GM18909 (cell line): ENCODE measurements around the gene ZRANB3.
"Not testable (repeated sequence)": the region's sequence is repeated elsewhere in the genome, so short reads cannot be mapped to it uniquely, and the experiment has no call there.

Experiments used
- ATAC-seq: cut with Tn5 transposase; IDR thresholded peaks from one replicate; pipeline ENCODE4 v1.9.1; 2021; ENCODE audit warnings: mild to moderate bottlenecking; ENCODE audit not compliant: unreplicated experiment, poor library complexity

ZRANB3 gene

DNA sequence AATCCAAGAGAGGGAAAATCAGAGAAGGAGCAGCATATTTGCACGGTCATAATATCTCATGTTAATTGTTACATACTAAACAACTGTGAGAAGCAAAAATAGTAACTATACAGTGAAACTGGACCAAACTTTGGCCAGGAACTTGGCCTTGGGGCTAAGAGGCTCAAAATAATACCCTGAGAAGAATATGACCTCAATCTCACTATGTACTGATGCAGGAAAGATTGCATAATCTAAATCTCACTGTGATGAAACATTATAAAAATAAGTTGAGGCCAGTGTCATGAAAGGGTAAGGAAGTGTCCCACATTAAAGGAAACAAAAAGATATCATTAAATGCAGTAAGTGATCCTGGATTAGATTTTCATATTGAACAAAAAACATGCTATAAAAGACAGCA is 36.5 kb downstream of the ZRANB3 start:
- no peak for ATAC-seq

DNA sequence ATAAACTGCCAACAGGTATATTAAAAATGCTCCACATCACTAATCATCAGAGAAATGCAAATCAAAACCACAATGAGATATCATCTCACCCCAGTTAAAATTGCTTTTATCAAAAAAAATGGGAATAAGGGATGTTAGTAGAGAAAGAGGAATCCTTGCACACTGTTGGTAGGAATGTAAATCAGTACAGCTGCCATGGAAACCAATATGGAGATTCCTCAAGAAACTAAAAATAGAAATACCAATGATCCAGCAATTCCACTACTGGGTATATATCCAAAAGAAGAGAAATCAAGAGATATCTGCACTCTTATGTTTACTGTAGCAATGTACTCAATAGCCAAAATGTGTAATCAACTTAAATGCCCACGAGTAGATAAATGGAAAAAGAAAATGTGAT is 40.6 kb downstream of the ZRANB3 start:
- ATAC-seq = no peak

DNA sequence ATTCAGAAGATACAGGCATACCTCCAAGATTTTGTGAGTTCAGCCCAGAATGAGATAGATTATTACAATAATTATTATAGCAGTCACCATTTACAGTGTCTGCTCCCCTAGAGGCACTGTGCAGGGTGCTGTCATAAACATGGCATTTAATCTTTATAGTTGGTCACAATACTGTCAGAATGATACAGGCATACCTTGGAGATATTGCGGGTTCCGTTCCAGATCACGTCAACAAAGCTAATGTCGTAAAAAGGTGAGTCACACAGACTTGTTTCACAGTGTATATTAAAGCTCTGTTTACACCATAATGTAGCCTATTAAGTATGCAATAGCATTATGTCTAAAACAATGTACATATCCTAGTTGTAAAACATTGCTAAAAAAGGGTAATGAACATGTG is 45.6 kb downstream of the ZRANB3 start:
- no peak for ATAC-seq

DNA sequence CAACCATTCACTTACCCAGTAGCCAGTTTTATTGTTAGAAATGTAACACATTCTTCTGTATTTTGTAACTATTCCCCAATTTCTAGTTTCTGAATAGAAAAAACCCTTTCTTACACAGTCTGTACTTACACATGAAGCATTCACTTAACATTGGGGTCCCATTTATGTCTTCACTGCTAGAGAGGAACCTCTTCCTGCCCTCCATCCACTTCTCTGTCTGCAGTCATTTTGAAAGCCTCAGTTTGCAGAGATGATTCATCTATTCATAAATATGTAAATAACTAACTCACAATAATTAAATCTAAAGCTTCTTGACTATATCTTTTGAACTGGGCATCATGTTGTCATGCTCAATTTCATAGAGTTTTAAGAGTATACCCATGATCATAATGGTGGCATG is 55.9 kb downstream of the ZRANB3 start:
- ATAC-seq = no peak

DNA sequence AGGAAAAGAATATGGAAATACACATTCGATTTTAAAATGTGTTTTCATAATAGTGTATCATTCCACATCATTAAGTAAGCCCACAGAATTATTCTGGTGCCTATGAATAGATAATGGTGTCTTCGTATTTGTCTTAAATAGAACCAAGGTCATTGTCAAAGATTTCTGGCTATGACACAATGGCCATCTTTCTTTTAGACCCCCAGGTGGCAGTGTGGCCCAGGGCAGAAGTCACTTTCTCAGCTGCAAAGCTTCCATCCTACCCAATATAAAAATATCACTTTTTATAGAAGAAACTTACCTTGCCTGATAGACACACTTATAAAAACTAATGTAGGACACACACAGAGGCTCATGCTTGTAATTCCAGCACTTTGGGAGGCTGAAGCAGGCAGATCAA is 57.5 kb downstream of the ZRANB3 start:
- ATAC-seq = no peak

DNA sequence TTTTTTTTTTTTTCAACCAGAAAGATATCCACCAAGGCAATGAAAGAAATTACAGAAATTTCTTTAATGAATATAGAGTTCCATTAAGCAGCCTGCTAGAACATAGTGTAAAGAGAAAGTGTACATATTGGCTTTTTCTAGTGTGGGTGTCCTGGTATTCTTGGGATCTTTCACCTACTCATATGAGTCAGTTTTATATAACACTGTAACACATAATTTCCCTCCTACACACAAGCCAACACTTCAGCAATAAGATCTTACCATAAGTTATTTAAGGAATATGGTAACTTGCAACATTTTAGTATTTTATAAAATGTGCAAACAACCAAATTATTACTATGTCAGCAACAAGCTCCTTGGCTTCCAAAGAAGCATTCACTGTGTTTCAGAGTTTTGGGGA is 59.9 kb downstream of the ZRANB3 start:
- ATAC-seq = no peak

DNA sequence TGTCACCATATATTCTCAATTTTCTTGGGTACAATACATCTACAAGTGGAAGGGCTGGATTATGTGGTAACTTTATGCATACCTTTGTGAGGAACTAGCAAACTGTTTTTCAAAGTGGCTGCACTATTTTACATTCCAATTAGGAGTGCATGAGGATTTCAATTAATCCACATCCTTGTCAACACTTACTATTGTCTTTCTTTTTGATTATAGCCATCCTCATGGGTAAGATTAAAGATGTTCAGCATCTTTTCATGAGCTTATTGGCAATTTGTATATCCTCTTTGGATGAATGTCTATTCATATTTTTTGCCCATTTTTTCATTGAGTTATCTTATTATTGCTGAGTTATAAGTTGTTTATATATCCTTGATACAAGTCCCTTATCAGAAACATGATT is 73.7 kb downstream of the ZRANB3 start:
- ATAC-seq = no peak

DNA sequence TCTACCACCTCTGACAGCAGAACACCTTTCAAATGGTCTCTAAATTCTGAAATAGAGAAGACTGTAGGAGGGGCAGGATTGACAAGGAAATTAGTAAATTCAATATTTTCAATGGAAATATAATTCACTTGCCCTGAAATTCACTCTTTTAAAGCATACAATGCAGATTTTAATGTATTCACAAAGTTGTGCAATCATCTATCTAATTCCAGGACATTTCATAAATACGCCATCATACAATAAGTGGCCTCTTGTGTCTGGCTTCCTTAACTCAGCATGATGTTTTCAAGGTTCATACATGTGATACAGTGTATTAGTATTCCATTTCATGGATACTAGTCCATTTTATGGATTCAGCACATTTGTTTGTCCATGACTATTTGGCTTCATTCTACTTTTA is 74.2 kb downstream of the ZRANB3 start:
- no peak for ATAC-seq

DNA sequence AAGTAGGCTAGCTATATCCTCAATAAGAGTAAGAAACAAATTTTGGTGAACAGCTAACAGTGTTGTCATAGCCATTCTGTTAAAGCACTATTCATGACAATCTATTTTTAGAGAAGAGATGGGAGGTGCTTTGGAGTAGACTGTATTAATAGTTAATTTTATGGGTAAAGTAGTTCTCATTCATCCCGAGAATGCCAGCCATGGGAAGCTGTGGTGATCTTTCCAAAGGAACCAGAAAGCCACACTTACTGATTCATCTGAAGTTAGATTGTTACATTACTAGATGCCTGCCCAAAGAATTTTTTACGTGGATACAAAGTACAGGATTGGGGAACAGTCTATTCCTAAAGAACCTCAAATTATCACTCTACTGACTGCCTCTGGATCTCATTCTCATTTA is 74.6 kb downstream of the ZRANB3 start:
- ATAC-seq = no peak

DNA sequence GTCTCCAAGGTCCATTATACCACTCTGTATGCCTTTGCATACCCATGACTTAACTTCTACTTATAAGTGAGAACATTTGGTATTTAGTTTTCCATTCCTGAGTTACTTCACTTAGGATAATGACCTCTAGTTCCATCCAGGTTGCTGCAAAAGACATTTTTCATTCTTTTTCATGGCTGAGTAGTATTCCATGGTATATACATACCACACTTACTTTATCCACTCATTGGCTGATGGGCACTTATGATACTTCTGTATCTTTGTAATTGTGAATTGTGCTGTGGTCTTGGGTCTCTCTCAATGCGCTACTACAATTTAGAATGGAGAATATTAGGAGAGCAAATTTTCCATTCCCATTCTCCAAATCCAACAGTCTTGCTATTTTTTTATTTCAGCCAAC is 76.4 kb downstream of the ZRANB3 start:
- ATAC-seq = no peak

DNA sequence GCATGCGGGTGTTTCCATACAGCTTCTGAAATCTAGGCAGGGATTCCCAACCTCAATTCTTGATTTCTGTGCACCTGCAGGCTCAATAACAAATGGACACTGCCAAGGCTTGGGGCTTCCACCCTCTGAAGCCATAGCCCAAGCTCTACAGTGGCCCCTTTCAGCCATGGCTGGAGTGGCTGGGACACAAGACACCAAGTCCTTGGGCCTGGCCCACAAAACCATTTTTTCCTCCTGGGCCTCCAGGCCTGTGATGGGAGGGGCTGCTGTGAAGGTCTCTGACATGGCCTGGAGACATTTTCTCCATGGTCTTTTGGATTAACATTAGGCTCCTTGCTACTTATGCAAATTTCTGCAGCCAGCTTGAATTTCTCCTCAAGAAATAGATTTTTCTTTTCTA is 78.0 kb downstream of the ZRANB3 start:
- not testable (repeated sequence) for ATAC-seq

DNA sequence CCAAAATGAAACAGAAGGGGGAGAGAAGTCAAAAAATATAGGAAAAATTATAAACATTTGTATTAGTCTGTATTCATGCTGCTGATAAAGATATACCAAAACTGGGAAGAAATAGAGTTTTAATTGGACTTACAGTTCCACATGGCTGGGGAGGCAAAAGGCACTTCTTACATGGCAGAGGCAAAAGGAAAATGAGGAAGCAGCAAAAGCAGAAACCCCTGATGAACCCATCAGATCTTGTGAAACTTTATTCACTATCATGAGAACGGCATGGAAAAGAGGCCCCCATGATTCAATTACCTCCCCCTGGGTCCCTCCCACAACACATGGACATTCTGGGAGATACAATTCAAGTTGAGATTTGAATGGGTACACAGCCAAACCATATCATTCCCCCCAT is 79.1 kb downstream of the ZRANB3 start:
- ATAC-seq = no peak

DNA sequence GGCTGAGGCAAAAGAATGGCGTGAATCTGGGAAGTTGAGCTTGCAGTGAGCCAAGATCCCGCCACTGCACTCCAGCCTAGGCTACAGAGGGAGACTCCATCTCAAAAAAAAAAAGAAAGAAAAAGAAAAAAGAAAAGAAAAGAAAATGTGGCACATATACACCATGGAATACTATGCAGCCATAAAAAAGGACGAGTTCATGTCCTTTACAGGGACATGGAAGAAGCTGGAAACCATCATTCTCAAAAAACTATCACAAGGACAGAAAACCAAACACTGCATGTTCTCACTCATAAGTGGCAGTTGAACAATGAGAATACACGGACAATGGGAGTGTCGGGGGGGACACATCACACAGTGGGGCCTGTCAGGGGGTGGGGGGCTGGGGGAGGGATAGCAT is 88.0 kb downstream of the ZRANB3 start:
- not testable (repeated sequence) for ATAC-seq

DNA sequence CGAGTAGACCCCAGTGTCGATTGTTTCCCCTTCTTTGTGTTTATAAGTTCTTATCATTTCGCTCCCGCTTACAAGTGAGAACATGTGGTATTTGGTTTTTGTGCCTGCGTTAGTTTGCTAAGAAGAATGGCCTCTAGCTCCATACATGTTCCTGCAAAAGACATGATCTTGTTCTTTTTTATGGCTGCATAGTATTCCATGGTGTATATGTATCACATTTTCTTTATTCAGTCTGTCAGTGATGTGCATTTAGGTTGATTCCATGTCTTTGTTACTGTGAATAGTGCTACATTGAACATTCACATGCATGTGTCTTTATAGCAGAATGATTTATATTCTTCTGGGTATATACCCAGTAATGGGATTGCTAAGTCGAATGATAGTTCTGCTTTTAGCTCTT is 95.9 kb downstream of the ZRANB3 start:
- not testable (repeated sequence) for ATAC-seq

DNA sequence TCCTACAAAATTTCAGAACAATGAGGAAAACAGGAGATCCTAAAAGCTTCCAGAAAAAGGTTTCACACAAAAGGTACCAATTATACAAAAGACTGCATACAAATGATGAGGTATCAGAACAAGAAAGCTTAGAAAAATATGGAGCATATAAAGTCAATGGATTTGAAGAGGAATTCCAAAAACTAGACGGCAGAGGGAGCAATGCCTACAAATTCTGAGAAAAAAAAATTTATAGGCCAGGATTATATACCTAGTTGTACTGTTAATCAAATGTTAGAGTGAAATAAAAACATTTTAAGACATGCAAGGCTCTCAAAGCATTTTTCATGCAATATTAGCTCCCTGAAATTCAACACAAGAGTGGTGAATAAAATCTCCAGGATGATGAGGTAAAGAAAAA is 106.2 kb downstream of the ZRANB3 start:
- no peak for ATAC-seq

DNA sequence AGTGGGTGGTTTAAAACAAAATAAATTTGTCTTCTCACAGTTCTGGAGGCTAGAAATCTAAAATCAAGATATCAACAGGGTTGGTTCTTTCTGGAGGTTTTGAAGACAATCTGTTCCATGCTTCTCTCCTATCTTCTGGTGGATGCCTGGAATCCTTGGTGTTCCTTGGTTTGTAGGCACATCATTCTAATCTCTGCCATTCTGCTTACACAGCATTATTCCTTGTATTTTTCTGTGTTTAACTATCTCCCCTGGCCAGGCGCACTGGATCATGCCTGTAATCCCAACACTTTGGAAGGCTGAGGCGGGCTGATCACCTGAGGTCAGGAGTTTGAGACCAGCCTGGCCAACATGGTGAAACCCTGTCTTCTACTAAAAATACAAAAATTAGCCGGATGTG is 108.1 kb downstream of the ZRANB3 start:
- ATAC-seq = no peak

DNA sequence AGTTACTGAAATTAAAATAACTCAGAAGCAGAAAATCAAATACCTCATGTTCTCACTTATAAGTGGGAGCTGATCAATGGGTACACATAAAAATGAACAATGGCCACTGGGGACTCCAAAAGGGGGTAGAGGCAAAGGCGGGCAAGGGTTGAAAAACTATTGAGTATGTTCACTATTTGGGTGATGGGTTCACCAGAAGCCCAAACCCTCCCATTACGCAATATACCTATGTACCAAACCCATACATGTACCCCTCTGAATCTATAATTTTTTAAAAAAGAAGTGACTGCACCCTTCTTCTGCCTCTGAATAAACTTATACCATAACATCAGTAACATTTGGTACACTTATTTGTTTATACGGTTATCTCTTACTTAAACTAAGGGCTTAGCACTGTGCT is 119.4 kb downstream of the ZRANB3 start:
- no peak for ATAC-seq

DNA sequence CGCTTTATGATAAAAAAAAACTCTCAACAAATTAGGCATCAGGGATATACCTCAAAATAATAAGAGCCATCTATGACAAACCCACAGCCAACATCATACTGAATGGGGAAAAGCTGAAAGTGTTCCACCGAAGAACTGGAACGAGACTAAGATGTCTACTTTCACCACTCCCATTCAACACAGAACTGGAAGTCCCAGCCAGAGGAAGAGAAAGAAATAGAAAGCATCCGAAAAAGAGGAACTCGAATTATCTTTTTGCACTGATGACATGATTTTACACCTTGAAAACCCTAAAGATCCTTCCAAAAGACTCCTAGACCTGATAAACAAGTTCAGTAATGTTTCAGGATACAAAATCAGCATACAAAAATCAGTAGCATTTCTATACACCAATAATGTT is 121.6 kb downstream of the ZRANB3 start:
- ATAC-seq = no peak

DNA sequence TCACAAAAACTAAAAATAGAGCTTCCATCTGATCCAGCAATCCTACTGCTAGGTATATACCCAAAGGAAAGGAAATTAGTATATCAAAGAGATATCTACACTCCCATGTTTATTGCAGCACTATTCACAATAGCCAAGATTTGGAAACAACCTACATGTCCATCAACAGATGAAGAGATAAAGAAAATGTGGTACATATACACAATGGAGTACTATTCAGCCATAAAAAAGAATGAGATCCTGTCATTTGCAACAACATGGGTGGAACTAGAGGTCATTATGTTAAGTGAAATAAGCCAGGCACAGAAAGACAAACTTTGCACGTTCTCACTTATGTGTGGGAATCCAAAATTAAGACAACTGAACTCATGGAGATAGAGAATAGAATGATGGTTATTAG is 134.8 kb downstream of the ZRANB3 start:
- not testable (repeated sequence) for ATAC-seq

DNA sequence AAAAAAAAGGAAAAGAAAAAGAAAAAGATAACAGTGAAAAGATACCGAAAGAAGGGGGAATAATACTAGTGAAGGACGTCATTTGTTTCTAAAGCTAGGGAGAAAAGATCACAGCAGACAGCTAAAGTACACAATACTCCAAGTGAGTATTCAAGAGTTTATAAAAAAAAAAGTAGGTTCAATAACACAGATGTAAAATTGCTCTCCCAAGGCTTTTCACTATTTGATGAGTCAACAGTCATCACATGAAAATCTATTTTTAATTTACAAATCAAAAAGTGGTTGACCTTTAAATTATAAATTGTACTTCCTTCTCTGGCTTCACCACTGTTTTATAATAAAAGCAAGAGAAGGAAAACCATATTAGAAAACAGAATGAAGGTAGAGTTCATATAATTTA is 144.0 kb downstream of the ZRANB3 start:
- no peak for ATAC-seq

DNA sequence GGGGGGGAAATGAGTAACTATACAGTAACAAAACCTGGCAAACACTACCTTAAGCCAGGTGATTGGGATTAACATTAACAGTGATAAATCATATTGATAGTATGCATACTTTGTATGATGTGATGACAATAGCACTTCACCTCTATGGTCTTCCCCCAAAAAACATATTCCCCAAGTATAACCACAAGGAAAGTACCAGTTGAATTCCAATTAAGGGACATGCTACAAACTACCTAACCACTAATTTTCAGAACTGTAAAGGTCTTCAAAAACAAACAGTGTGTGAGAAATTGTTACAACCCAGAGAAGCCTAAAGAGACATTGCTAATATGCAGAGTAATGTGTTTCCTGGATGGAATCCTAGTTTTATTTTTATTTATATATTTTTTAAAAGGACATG is 152.4 kb downstream of the ZRANB3 start:
- ATAC-seq = no peak

DNA sequence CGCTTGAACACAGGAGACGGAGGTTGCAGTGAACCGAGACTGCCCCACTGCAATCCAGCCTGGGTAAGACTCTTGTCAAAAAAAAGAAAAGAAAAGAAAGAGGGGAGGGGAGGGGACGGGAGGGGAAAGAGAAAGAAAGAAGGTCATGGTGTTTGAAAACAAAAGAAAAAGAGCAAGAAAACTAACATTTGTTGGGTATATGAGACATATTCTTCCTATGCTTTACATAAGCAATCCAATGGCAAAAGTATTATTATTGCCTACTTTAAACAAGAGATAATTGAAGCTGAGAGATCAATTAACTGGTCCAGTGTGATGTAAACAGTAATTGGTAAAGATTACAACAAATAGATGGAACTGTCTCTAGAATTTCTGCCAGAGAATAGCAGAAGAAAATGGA is 157.3 kb downstream of the ZRANB3 start:
- ATAC-seq = no peak

DNA sequence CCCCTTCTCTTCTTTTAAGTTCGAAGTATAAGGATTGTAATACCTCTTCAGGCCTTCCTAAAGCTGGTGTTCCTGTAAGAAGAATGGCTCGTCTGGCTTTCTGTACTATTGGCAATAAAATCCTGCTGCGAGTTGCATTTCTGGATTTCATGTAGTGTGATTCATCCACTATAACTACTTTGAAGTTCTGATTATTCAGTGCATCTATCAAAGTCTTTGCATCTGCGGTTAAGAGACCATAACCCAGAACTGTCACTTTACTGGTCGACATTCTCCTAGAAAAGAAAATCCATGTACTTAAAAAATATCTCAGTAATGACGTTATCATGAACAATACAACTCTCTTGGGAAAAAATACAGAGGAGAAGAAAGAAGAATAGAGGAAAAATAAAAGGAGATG is 181.1 kb downstream of the ZRANB3 start:
- ATAC-seq = no peak
